Psoas muscle (tissue), 8 donors: ENCODE results near the gene ATAD3A. TPM values are rescaled to one million over a fixed set of nuclear protein-coding genes. Genes with fewer than 3 reads are reported as not detected.

Experiments
- ATAC-seq, 4 donors: fragments of 200-7000 bp; cut with Tn5 transposase; one replicate each; pipeline ENCODE4 v1.9.1; 2020; ENCODE audit warnings: moderate library complexity in 3 of 4, mild to moderate bottlenecking in 2 of 4
- DNase-seq, 2 donors: peaks; one replicate each; pipeline ENCODE4 v3.0.0-alpha.2; 2020
- H3K27ac ChIP-seq: fragments of 200-600 bp; one replicate; pipeline ENCODE4 v1.8.0; 2022
- H3K27me3 ChIP-seq, 3 donors: fragments of 200-600 bp in 1 of 3; one replicate each; pipeline versions ENCODE4 v1.6.1 to v1.8.0; 2013 to 2022; ENCODE audit warnings: low read length in 2 of 3, mild to moderate bottlenecking in 2 of 3, moderate library complexity in 1 of 3; ENCODE audit not compliant: insufficient read depth in 3 of 3
- H3K36me3 ChIP-seq, 2 donors: fragments of 200-600 bp in 1 of 2; one replicate each; pipeline versions ENCODE4 v1.6.1 to v1.8.0; 2013 to 2022; ENCODE audit warnings: low read depth in 1 of 2, mild to moderate bottlenecking in 1 of 2, moderate library complexity in 1 of 2; ENCODE audit not compliant: insufficient read depth in 1 of 2
- H3K4me1 ChIP-seq: fragments of 200-600 bp; one replicate; pipeline ENCODE4 v1.8.0; 2022
- H3K4me3 ChIP-seq: fragments of 200-600 bp; one replicate; pipeline ENCODE4 v1.8.0; 2022; ENCODE audit warnings: mild to moderate bottlenecking
- H3K9me3 ChIP-seq: fragments of 200-600 bp; one replicate; pipeline ENCODE4 v1.8.0; 2022
- WGBS, 3 donors: extraction: QIAGEN DNeasy Blood & Tissue Kit; methylation state at CpG; one replicate each; pipeline versions ENCODE4 v1.1.6 to v1.1.7; 2013; 5-methylcytosine and 5-hydroxymethylcytosine counted together
- intact Hi-C, 2 donors: fragments of 100-400 bp; cut with DNase I; formaldehyde crosslinking; loops; one replicate each; pipeline versions ENCODE4 v1.11.0 to v1.14.2; 2022
- polyA plus RNA-seq, 3 donors: library from polyadenylated mRNA; stranded (reverse); fragments of 200-250 nt; gene quantifications; one replicate each; pipeline ENCODE4 v1.2.3, GENCODE V29; 2013
- total RNA-seq, 4 donors: library from RNA; stranded (reverse); fragmentation: NEBNext Ultra II Directional in 2 of 4; extraction: Animal tissue kit (Norgen Biotek cat#: 25700) in 2 of 4; gene quantifications; one replicate each; pipeline versions ENCODE4 v1.2.1 to v1.2.4, GENCODE V29; 2021 to 2023
- TF ChIP-seq, protein P1 (sequence below): fragments of 200-600 bp; IDR thresholded peaks from one replicate; pipeline ENCODE4 v1.8.0; 2022; ENCODE audit warnings: antibody characterized with exemption
- donor health status: healthy with polysubstance abuse.
- donor health status: DM: no; HTN: no; CAD: no; lungs with moderate emphysema.
- donor health status: Bipolar disorder and iron deficiency.
- donor health status: healthy.
- donor health status: DM: yes; HTN: yes; CAD: no.
- donor health status: DM: no; HTN: no; CAD: no.
- donor health status: DM: no; HTN: no; CAD: no.
- donor health status: DM: yes; HTN: yes; CAD: no.

The ATAD3A gene
- total and polyA plus RNA-seq, 7 donors, result 20.6 to 48.6 (median 33.5) TPM

GRCh38 chr1:1558591-1558990 is 46.6 kb downstream of the ATAD3A start:
- Histone ChIP-seq H3K4me1 (peaks cover 17% of the 10 kb centered on the region), H3K4me3 (no peak overlapping the region), H3K27me3 (no peaks in the 10 kb centered on the region), H3K9me3 (no peaks in the 10 kb centered on the region), H3K36me3 (peaks cover 0 to 38% of the 10 kb centered on the region in 2 donors), H3K27ac (no peak overlapping the region)
- WGBS, 3 donors, result 59 to 69% (median 62%) methylated on average over 4 of the region's 4 CpGs
- DNase-seq (no peak), ATAC-seq (no peak)
- TF ChIP-seq, protein P1, sequence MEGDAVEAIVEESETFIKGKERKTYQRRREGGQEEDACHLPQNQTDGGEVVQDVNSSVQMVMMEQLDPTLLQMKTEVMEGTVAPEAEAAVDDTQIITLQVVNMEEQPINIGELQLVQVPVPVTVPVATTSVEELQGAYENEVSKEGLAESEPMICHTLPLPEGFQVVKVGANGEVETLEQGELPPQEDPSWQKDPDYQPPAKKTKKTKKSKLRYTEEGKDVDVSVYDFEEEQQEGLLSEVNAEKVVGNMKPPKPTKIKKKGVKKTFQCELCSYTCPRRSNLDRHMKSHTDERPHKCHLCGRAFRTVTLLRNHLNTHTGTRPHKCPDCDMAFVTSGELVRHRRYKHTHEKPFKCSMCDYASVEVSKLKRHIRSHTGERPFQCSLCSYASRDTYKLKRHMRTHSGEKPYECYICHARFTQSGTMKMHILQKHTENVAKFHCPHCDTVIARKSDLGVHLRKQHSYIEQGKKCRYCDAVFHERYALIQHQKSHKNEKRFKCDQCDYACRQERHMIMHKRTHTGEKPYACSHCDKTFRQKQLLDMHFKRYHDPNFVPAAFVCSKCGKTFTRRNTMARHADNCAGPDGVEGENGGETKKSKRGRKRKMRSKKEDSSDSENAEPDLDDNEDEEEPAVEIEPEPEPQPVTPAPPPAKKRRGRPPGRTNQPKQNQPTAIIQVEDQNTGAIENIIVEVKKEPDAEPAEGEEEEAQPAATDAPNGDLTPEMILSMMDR, result no peak
- intact Hi-C loops, result no loop called here

GRCh38 chr1:1559066-1559465 is 47.1 kb downstream of the ATAD3A start:
- H3K36me3 ChIP-seq, result peaks cover 0 to 43% of the 10 kb centered on the region in 2 donors
- ATAC-seq (no peak), DNase-seq (no peak)
- peaks cover 16% of the 10 kb centered on the region for H3K4me1 ChIP-seq
- TF ChIP-seq, protein P1, result no peak
- no peak overlapping the region for H3K4me3 ChIP-seq
- intact Hi-C loops, result no loop called here
- H3K9me3 ChIP-seq, result no peaks in the 10 kb centered on the region
- WGBS, 3 donors, result 82 to 84% (median 82%) methylated on average over 17 of the region's 17 CpGs
- H3K27ac ChIP-seq, result no peak overlapping the region
- H3K27me3 ChIP-seq, result no peaks in the 10 kb centered on the region

DNA sequence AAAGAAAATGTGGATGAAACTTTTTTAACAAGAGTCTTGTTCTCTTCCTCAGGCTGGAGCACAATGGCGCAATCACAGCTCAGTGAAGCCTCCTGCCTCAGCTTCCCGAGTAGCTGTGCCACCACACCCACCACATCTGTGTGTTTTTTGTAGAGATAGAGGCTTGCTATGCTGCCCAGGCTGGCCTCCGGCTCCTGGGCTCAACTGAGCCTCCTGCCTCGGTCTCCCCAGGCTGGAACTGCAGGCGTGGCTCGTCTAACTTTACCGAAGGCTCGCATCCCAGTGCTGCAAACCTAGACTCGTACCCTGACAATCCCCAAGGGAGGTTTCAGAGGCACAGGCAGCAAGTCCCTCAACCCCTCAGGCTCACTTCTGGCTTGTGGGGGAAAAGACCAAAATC is 48.2 kb downstream of the ATAD3A start:
- 85 to 89% (median 87%) methylated on average over 9 of the region's 9 CpGs for WGBS, 3 donors
- peaks cover 3 to 52% of the 10 kb centered on the region in 2 donors for H3K36me3 ChIP-seq
- no peak for ATAC-seq

GRCh38 chr1:1561801-1562470 is 50.0 kb downstream of the ATAD3A start:
- WGBS, 3 donors, result 85 to 94% (median 90%) methylated on average over 15 of the region's 15 CpGs
- H3K27me3 ChIP-seq, result no peaks in the 10 kb centered on the region
- H3K9me3 ChIP-seq, result no peaks in the 10 kb centered on the region
- ATAC-seq (no peak), DNase-seq (no peak)
- intact Hi-C loops, result loop anchor here in 1 of 2 donors (5.0 kb wide), 1 partner anchor 45 kb away; no protein-coding TSS in a partner anchor
- peaks cover 13% of the 10 kb centered on the region for H3K4me1 ChIP-seq
- no peak overlapping the region for H3K27ac ChIP-seq
- no peak overlapping the region for H3K4me3 ChIP-seq
- TF ChIP-seq, protein P1, result no peak
- peaks cover 8 to 61% of the 10 kb centered on the region in 2 donors for H3K36me3 ChIP-seq

More for the DNA sequence above, 48.2 kb downstream of the ATAD3A start:
- Histone ChIP-seq H3K27me3 (no peaks in the 10 kb centered on the region), H3K27ac (no peak overlapping the region), H3K9me3 (no peaks in the 10 kb centered on the region), H3K4me3 (no peak overlapping the region), H3K4me1 (peaks cover 6% of the 10 kb centered on the region)
- TF ChIP-seq, protein P1, result no peak
- intact Hi-C loops, result loop anchor here in 1 of 2 donors (5.0 kb wide), 1 partner anchor 43 kb away; no protein-coding TSS in a partner anchor
- no peak for DNase-seq
